Heart right ventricle (tissue), 16 donors: ENCODE data around the gene QKI. TPM values are rescaled to one million over a fixed set of nuclear protein-coding genes. Genes with fewer than 3 reads are reported as not detected.

ENCODE experiments used
- ATAC-seq, 8 donors: fragments of 200-7000 bp; cut with Tn5 transposase; one replicate each; pipeline ENCODE4 v1.9.1; 2020; ENCODE audit warnings: mild to moderate bottlenecking in 8 of 8, moderate library complexity in 8 of 8, moderate number of reproducible peaks in 1 of 8
- DNase-seq, 2 donors: peaks; one replicate each; pipeline ENCODE4 v3.0.0-alpha.2; 2020
- H3K27ac ChIP-seq, 10 donors: fragments of 200-600 bp; sonication (generic) in 2 of 10; one replicate each; pipeline versions ENCODE4 v1.5.0 to v1.8.0; 2020 to 2022; ENCODE audit warnings: mild to moderate bottlenecking in 3 of 10
- H3K27me3 ChIP-seq, 7 donors: fragments of 200-600 bp; one replicate each; pipeline ENCODE4 v1.8.0; 2021 to 2022; ENCODE audit warnings: mild to moderate bottlenecking in 2 of 7
- H3K36me3 ChIP-seq, 9 donors: fragments of 200-600 bp; sonication (generic) in 1 of 9; one replicate each; pipeline versions ENCODE4 v1.5.0 to v1.8.0; 2020 to 2022; ENCODE audit warnings: mild to moderate bottlenecking in 2 of 9
- H3K4me1 ChIP-seq, 9 donors: fragments of 200-600 bp; sonication (generic) in 1 of 9; one replicate each; pipeline versions ENCODE4 v1.5.0 to v1.8.0; 2020 to 2022; ENCODE audit warnings: mild to moderate bottlenecking in 4 of 9
- H3K4me3 ChIP-seq, 10 donors: fragments of 200-600 bp; sonication (generic) in 2 of 10; one replicate each; pipeline versions ENCODE4 v1.5.0 to v1.8.0; 2020 to 2022; ENCODE audit warnings: mild to moderate bottlenecking in 7 of 10, moderate library complexity in 2 of 10
- H3K9me3 ChIP-seq, 11 donors: fragments of 200-600 bp in 10 of 11; sonication (generic) in 2 of 11; one replicate each; pipeline versions ENCODE4 v1.5.0 to v1.8.0; 2013 to 2022; ENCODE audit warnings: mild to moderate bottlenecking in 2 of 11, control low read depth in 1 of 11, moderate library complexity in 1 of 11
- WGBS, 2 donors: extraction: QIAGEN DNeasy Blood & Tissue Kit; methylation state at CpG; one replicate each; pipeline ENCODE4 v1.1.7; 2013; ENCODE audit warnings: inconsistent platforms in 1 of 2; 5-methylcytosine and 5-hydroxymethylcytosine counted together
- intact Hi-C, 10 donors: fragments of 100-400 bp; cut with DNase I; formaldehyde crosslinking; loops; one replicate each; pipeline versions ENCODE4 v1.11.1 to v1.14.2; 2022
- polyA plus RNA-seq, 2 donors: library from polyadenylated mRNA; stranded (reverse); fragments of 200-250 nt; gene quantifications; one replicate each; pipeline ENCODE4 v1.2.3, GENCODE V29; 2013
- total RNA-seq, 10 donors: library from RNA; stranded (reverse); fragmentation: NEBNext Ultra II Directional in 3 of 10; extraction: Animal tissue kit (Norgen Biotek cat#: 25700) in 3 of 10; gene quantifications; one replicate each; pipeline versions ENCODE4 v1.2.1 to v1.2.4, GENCODE V29; 2021 to 2023
- TF ChIP-seq, protein P1 (sequence below), 9 donors: fragments of 200-600 bp; sonication (generic) in 2 of 9; IDR thresholded peaks; one replicate each; pipeline versions ENCODE4 v1.5.0 to v1.8.0; 2021 to 2022; ENCODE audit warnings: antibody characterized with exemption in 9 of 9, mild to moderate bottlenecking in 5 of 9, moderate library complexity in 1 of 9
- donor health status: Arrhythmogenic right ventricular cardiomyopathy.
- donor health status: ischemic (EF 13 %, LVEDD 7.1; RV severe dilation, severe dysfunction).
- donor health status: healthy with polysubstance abuse.
- donor health status: DM: no; HTN: yes; CAD: no.
- donor health status: DM: no; HTN: no; CAD: no.
- donor health status: ischemic (EF 25% LVEDD 6.9; RV normal size, moderate dysfunction).
- donor health status: ischemic (EF 25% LVEDD 5.7; RV mildly dilated, moderate dysfunction).
- donor health status: healthy.
- donor health status: DM: yes; HTN: yes; CAD: no.
- donor health status: Ischemic cardiomyopathy.
- donor health status: ischemic (EF 35%, LVEDD 5.7; RV mildly dilated, moderate dysfunction).
- donor health status: nonischemic (EF 11% LVEDD 7.7; RV severe dilation, severe dysfunction).
- donor health status: DM: yes; HTN: yes; CAD: no.
- donor health status: PGD.
- donor health status: ischemic (EF 29% LVEDD 5.4; RV normal size, mild dysfunction).
- donor health status: nonischemic (EF 23%, LVEDD 6.1; RV moderate dilation, normal function).

QKI gene
- total and polyA plus RNA-seq, 12 donors, result 74.7 to 551 (median 493) TPM

DNA sequence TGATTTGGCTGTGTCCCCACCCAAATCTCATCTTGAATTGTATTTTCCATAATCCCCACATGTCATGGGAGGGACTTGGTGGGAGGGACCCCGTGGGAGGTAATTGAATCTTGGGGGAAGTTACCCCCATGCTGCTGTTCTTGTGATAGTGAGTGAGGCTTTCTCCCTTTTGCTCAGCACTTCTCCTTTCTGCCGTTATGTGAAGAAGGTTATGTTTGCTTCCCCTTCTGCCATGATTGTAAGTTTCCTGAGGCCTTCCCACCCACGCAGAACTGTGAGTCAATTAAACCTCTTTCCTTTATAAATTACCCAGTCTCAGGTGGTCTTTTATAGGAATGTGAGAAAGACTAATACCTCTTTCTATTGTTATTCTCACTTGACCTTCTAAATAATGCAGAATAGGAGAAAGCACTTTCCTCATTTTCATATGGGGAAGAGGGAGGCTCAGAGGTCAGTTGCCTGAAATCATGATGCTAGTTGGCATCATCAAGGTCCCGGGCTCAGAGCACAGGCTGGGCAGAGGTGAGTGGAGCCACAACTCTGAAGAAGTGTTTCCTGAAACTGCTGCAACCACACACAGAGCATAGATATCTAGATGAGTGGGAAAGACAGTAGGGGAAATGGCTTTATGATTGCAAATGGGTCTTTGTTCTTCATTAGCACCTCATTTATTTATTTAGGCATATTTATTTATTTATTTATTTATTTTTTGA is 191.0 kb downstream of the QKI start:
- no peaks in the 10 kb centered on the region for H3K36me3 ChIP-seq
- DNase-seq (no peak), ATAC-seq (no peak)
- no peaks in the 10 kb centered on the region for H3K4me1 ChIP-seq
- intact Hi-C loops, result no loop called here
- 91 to 97% methylated on average over 4 of the region's 4 CpGs for WGBS, 2 donors
- TF ChIP-seq, protein P1, sequence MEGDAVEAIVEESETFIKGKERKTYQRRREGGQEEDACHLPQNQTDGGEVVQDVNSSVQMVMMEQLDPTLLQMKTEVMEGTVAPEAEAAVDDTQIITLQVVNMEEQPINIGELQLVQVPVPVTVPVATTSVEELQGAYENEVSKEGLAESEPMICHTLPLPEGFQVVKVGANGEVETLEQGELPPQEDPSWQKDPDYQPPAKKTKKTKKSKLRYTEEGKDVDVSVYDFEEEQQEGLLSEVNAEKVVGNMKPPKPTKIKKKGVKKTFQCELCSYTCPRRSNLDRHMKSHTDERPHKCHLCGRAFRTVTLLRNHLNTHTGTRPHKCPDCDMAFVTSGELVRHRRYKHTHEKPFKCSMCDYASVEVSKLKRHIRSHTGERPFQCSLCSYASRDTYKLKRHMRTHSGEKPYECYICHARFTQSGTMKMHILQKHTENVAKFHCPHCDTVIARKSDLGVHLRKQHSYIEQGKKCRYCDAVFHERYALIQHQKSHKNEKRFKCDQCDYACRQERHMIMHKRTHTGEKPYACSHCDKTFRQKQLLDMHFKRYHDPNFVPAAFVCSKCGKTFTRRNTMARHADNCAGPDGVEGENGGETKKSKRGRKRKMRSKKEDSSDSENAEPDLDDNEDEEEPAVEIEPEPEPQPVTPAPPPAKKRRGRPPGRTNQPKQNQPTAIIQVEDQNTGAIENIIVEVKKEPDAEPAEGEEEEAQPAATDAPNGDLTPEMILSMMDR (IDR thresholded peaks at IDR 0.05), result no peak
- peaks cover 0 to 5% (median 0%) of the 10 kb centered on the region in 11 donors for H3K9me3 ChIP-seq
- H3K27ac ChIP-seq, result no peak overlapping the region
- H3K27me3 ChIP-seq, result no peaks in the 10 kb centered on the region
- H3K4me3 ChIP-seq, result no peak overlapping the region

DNA sequence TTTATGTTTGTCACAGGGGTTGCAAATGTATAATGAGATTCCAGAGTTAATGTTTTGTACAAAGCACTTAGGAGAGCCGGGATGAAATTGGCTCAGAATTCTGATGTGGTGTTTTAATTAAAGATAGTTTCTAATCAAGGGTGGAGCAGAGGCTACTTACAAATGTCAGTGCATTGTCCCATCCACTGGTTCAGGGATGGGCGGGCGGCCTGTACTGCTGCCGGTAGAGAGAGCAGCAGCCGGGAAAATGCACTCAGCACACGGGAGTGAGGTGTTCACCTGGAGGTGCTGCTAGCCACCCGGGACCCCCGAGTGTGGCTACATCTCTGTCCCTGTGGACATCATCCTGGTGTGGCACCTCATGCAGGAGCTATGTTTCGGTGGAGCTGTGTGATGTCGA is 193.3 kb downstream of the QKI start:
- TF ChIP-seq, protein P1 (IDR thresholded peaks at IDR 0.05), result no peak
- DNase-seq (no peak), ATAC-seq (no peak)
- intact Hi-C loops, result no loop called here
- no peaks in the 10 kb centered on the region for H3K27me3 ChIP-seq
- H3K27ac ChIP-seq, result no peak overlapping the region
- no peak overlapping the region for H3K4me3 ChIP-seq
- no peaks in the 10 kb centered on the region for H3K36me3 ChIP-seq
- 92 to 93% methylated on average over 10 of the region's 10 CpGs for WGBS, 2 donors
- H3K9me3 ChIP-seq, result peaks cover 0 to 5% (median 0%) of the 10 kb centered on the region in 11 donors
- no peaks in the 10 kb centered on the region for H3K4me1 ChIP-seq

DNA sequence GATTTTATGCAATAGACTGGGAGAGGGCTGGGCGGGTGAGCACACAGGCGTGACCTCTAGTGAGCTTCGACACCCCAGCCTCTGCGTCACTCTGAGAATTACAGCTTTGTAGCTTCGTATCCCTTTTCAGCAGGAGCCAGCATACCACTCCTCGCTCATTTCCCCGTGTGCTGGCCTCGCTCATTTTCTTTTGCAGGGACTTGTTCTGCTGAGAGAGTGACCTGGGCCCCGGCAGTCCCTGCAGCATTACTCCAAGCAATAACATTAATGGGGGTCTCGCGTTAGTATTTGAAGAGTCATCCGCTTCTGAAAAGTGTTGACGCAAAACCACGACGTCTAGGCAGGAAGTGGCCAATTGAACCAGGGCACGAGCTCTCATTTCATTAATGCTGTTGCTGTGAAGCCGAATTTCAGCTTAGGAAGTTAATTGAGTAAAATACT is 193.7 kb downstream of the QKI start:
- Histone ChIP-seq H3K36me3 (no peaks in the 10 kb centered on the region), H3K9me3 (peaks cover 0 to 5% (median 0%) of the 10 kb centered on the region in 11 donors), H3K4me3 (no peak overlapping the region), H3K27me3 (no peaks in the 10 kb centered on the region), H3K4me1 (no peaks in the 10 kb centered on the region), H3K27ac (no peak overlapping the region)
- ATAC-seq (no peak), DNase-seq (no peak)
- 88 to 89% methylated on average over 17 of the region's 17 CpGs for WGBS, 2 donors
- intact Hi-C loops, result no loop called here
- TF ChIP-seq, protein P1 (IDR thresholded peaks at IDR 0.05), result no peak

DNA sequence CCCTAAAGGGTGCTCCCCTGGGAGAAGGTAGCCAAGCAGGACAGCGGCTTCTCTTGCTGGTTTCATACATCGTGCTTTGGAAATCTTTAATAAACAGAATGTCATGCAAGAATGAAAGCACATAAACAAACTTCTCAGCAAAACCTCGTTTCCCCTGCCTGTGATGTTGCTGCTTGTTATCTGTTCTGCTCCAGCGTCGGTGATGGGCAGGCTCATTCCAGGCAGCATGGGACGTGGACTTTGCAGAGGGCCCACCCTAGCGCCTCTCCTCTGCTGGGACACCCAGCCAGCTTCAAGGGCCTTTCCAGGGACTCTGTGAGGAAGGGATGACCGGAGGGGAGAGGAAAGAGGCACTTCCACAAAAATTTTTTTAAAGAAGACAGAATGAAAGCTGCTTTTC is 197.7 kb downstream of the QKI start:
- Histone ChIP-seq H3K4me3 (no peak overlapping the region), H3K36me3 (no peaks in the 10 kb centered on the region), H3K4me1 (no peaks in the 10 kb centered on the region), H3K9me3 (no peaks in the 10 kb centered on the region), H3K27ac (no peak overlapping the region), H3K27me3 (no peaks in the 10 kb centered on the region)
- intact Hi-C loops, result no loop called here
- DNase-seq (no peak), ATAC-seq (no peak)
- WGBS, 2 donors, result 68 to 72% methylated on average over 8 of the region's 8 CpGs
- TF ChIP-seq, protein P1 (IDR thresholded peaks at IDR 0.05), result no peak
